NCI-H2227 treated with DMSO at 0.1 percent for 48 hours (cell line): Measurements from ENCODE around the gene HLTF.

Experiments used
- DNase-seq: peaks from one replicate; lab custom pipeline; 2025; lab: John Stamatoyannopoulos, UW

Gene HLTF

GRCh38 chr3:149016669-149017541 is 69.4 kb downstream of the HLTF start:
- no peak for DNase-seq

- no peak for DNase-seq
These were observed 70.1 kb downstream of the HLTF start for GRCh38 chr3:149016242-149016641.

GRCh38 chr3:149015393-149015792 is 70.9 kb downstream of the HLTF start:
- DNase-seq: no peak

GRCh38 chr3:149013726-149014125 is 72.6 kb downstream of the HLTF start:
- no peak for DNase-seq

- no peak for DNase-seq
These were observed 74.7 kb downstream of the HLTF start for GRCh38 chr3:149011676-149012075.

- no peak for DNase-seq
These were observed 75.4 kb downstream of the HLTF start for GRCh38 chr3:149010966-149011365.

- DNase-seq: no peak
These were observed 75.8 kb downstream of the HLTF start for GRCh38 chr3:149010504-149010951.

GRCh38 chr3:149009732-149010131 is 76.6 kb downstream of the HLTF start:
- no peak for DNase-seq

- no peak for DNase-seq
These were observed 78.6 kb downstream of the HLTF start for GRCh38 chr3:149007567-149008257.

- DNase-seq: no peak
These were observed 80.9 kb downstream of the HLTF start for GRCh38 chr3:149005416-149005815.

- no peak for DNase-seq
These were observed 81.7 kb downstream of the HLTF start for GRCh38 chr3:149004622-149005021.

- DNase-seq: no peak
These were observed 82.6 kb downstream of the HLTF start for GRCh38 chr3:149003653-149004305.

GRCh38 chr3:149001727-149002126 is 84.6 kb downstream of the HLTF start:
- DNase-seq: no peak

- DNase-seq: no peak
These were observed 86.1 kb downstream of the HLTF start for GRCh38 chr3:149000206-149000745.

GRCh38 chr3:148999806-149000205 is 86.5 kb downstream of the HLTF start:
- DNase-seq: no peak

GRCh38 chr3:148998715-148999423 is 87.5 kb downstream of the HLTF start:
- DNase-seq: no peak

- no peak for DNase-seq
These were observed 88.0 kb downstream of the HLTF start for GRCh38 chr3:148998297-148998696.

- no peak for DNase-seq
These were observed 88.7 kb downstream of the HLTF start for GRCh38 chr3:148997623-148998022.

- DNase-seq: no peak
These were observed 93.6 kb downstream of the HLTF start for GRCh38 chr3:148992635-148993255.

- DNase-seq: no peak
These were observed 94.2 kb downstream of the HLTF start for GRCh38 chr3:148992027-148992634.
